Adipose tissue (tissue), 3 donors: ENCODE data around the gene TOB2. TPM values are rescaled to one million over a fixed set of nuclear protein-coding genes. Genes with fewer than 3 reads are reported as not detected.
"Not testable (repeated sequence)": the region's sequence is repeated elsewhere in the genome, so short reads cannot be mapped to it uniquely, and the experiment has no call there.

Experiments used
- H3K27ac ChIP-seq: one replicate; pipeline ENCODE4 v1.5.1; 2013; ENCODE audit warnings: low read depth, low read length
- WGBS, 3 donors: extraction: QIAGEN DNeasy Blood & Tissue Kit; methylation state at CpG; one replicate each; pipeline ENCODE4 v1.1.7; 2013; 5-methylcytosine and 5-hydroxymethylcytosine counted together
- polyA plus RNA-seq, 3 donors: library from polyadenylated mRNA; stranded (reverse); fragments of 200-250 nt; gene quantifications; one replicate each; pipeline ENCODE4 v1.2.3, GENCODE V29; 2013
- donor health status: healthy with polysubstance abuse.
- donor health status: Bipolar disorder and iron deficiency.
- donor health status: healthy.

TOB2 gene
- polyA plus RNA-seq, 3 donors, result 18.4 to 48.0 (median 25.4) TPM

- not testable (repeated sequence) for H3K27ac ChIP-seq
- WGBS, 3 donors, result 90 to 95% (median 93%) methylated on average over 14 of the region's 14 CpGs
Measured at GRCh38 chr22:41402851-41403250, 43.8 kb downstream of the TOB2 start.

GRCh38 chr22:41401781-41402648, 44.6 kb downstream of the TOB2 start:
- 23 to 48% (median 45%) methylated on average over 16 of the region's 16 CpGs for WGBS, 3 donors

GRCh38 chr22:41398921-41399320, 47.7 kb downstream of the TOB2 start:
- H3K27ac ChIP-seq, result no peak overlapping the region
- WGBS, 3 donors, result 87 to 90% (median 89%) methylated on average over 8 of the region's 8 CpGs

More at GRCh38 chr22:41401781-41402648, 44.6 kb downstream of the TOB2 start:
- H3K27ac ChIP-seq, result no peak overlapping the region

- H3K27ac ChIP-seq, result no peak overlapping the region
- 84 to 89% (median 86%) methylated on average over 19 of the region's 19 CpGs for WGBS, 3 donors
Measured at GRCh38 chr22:41397143-41397811, 49.3 kb downstream of the TOB2 start.

- WGBS, 3 donors, result 93 to 94% (median 94%) methylated on average over 37 of the region's 37 CpGs
- H3K27ac ChIP-seq, result no peak overlapping the region
Measured at GRCh38 chr22:41395531-41396240, 50.9 kb downstream of the TOB2 start.

- H3K27ac ChIP-seq, result no peak overlapping the region
- WGBS, 3 donors, result 91 to 94% (median 92%) methylated on average over 11 of the region's 11 CpGs
Measured at GRCh38 chr22:41394012-41394356, 52.6 kb downstream of the TOB2 start.

GRCh38 chr22:41387341-41387740, 59.3 kb downstream of the TOB2 start:
- WGBS, 3 donors, result 68 to 87% (median 75%) methylated on average over 7 of the region's 7 CpGs
- no peak overlapping the region for H3K27ac ChIP-seq

GRCh38 chr22:41384128-41384527, 62.5 kb downstream of the TOB2 start:
- no peak overlapping the region for H3K27ac ChIP-seq

Other genes starting within 250 kb of the TOB2 start
- 10 to 100 TPM in 2 of 3 donors, 1 to 10 TPM in 1; 7.0 to 13.7 (median 10.1) TPM for gene L3MBTL2, start 241.5 kb downstream of the TOB2 start, polyA plus RNA-seq
- 1 to 10 TPM; 1.8 to 3.4 (median 2.9) TPM for gene CHADL, start 205.9 kb downstream of the TOB2 start, polyA plus RNA-seq
- 10 to 100 TPM; 23.8 to 34.3 (median 33.1) TPM for gene RANGAP1, start 160.6 kb downstream of the TOB2 start, polyA plus RNA-seq
- 10 to 100 TPM; 20.0 to 42.5 (median 34.9) TPM for gene ZC3H7B, start 145.3 kb downstream of the TOB2 start, polyA plus RNA-seq
- gene TEF, start 64.9 kb downstream of the TOB2 start, polyA plus RNA-seq, result 10 to 100 TPM in 2 of 3 donors, 1 to 10 TPM in 1; 9.9 to 19.0 (median 15.9) TPM
- gene PHF5A, start 21.9 kb upstream of the TOB2 start, polyA plus RNA-seq, result 10 to 100 TPM; 26.0 to 41.7 (median 36.8) TPM
- gene ACO2, start 22.3 kb upstream of the TOB2 start, polyA plus RNA-seq, result 100 to 1,000 TPM in 1 of 3 donors, 10 to 100 TPM in 2; 61.9 to 197 (median 63.4) TPM
- gene POLR3H, start 97.7 kb upstream of the TOB2 start, polyA plus RNA-seq, result 10 to 100 TPM; 10.4 to 56.0 (median 28.1) TPM
- 1 to 10 TPM in 2 of 3 donors, under 1 TPM in 1; 0.91 to 8.3 (median 5.1) TPM for gene CSDC2, start 114.2 kb upstream of the TOB2 start, polyA plus RNA-seq
- gene PMM1, start 143.0 kb upstream of the TOB2 start, polyA plus RNA-seq, result 100 to 1,000 TPM in 1 of 3 donors, 10 to 100 TPM in 2; 41.9 to 171 (median 68.4) TPM
- gene DESI1, start 174.2 kb upstream of the TOB2 start, polyA plus RNA-seq, result 10 to 100 TPM in 2 of 3 donors, 1 to 10 TPM in 1; 7.0 to 19.6 (median 16.8) TPM
- gene XRCC6, start 174.5 kb upstream of the TOB2 start, polyA plus RNA-seq, result 100 to 1,000 TPM in 2 of 3 donors, 10 to 100 TPM in 1; 82.5 to 158 (median 152) TPM
- gene SNU13, start 242.1 kb upstream of the TOB2 start, polyA plus RNA-seq, result 100 to 1,000 TPM in 2 of 3 donors, 10 to 100 TPM in 1; 78.2 to 139 (median 121) TPM